GM23338 (cell line): ENCODE measurements around the gene SNRNP48. TPM values are rescaled to one million over a fixed set of nuclear protein-coding genes. Genes with fewer than 3 reads are reported as not detected.

Experiments used
- ATAC-seq: fragments of 200-7000 bp; cut with Tn5 transposase; 3 replicates; pipeline ENCODE4 v1.9.1; 2020
- DNase-seq: peaks from one replicate; pipeline ENCODE4 v3.0.0-alpha.2; 2015; ENCODE audit warnings: low spot score
- H2AFZ ChIP-seq: fragments of 200-600 bp; sonication (generic); 2 replicates; pipeline ENCODE4 v1.8.0; 2016; ENCODE audit warnings: antibody characterized with exemption, mild to moderate bottlenecking, moderate library complexity
- H3F3A ChIP-seq: fragments of 200-600 bp; sonication (generic); replicated peaks from 2 replicates; pipeline ENCODE4 v1.8.0; 2017; ENCODE audit warnings: antibody characterized with exemption, mixed run types, low read depth
- H3K27ac ChIP-seq: fragments of 200-600 bp; sonication (generic); 2 replicates; pipeline ENCODE4 v1.6.1; 2016; ENCODE audit warnings: low read depth
- H3K27me3 ChIP-seq: fragments of 200-600 bp; sonication (generic); 2 replicates; pipeline ENCODE4 v1.8.0; 2016; ENCODE audit warnings: mild to moderate bottlenecking, mixed run types, moderate library complexity; ENCODE audit not compliant: insufficient read depth
- H3K36me3 ChIP-seq: fragments of 200-600 bp; sonication (generic); 2 replicates; pipeline ENCODE4 v1.8.0; 2016; ENCODE audit warnings: mild to moderate bottlenecking; ENCODE audit not compliant: insufficient read depth
- H3K4me1 ChIP-seq: fragments of 200-600 bp; sonication (generic); 2 replicates; pipeline ENCODE4 v1.8.0; 2016; ENCODE audit warnings: mild to moderate bottlenecking, moderate library complexity; ENCODE audit not compliant: insufficient read depth
- H3K4me2 ChIP-seq: fragments of 200-600 bp; sonication (generic); 2 replicates; pipeline ENCODE4 v1.7.1; 2017; ENCODE audit warnings: mixed run types
- H3K4me3 ChIP-seq: fragments of 200-600 bp; sonication (generic); 2 replicates; pipeline ENCODE4 v1.6.1; 2016; ENCODE audit warnings: mixed run types
- H3K79me2 ChIP-seq: fragments of 200-600 bp; sonication (generic); replicated peaks from 2 replicates; pipeline ENCODE4 v1.8.0; 2017; ENCODE audit warnings: mild to moderate bottlenecking; ENCODE audit not compliant: insufficient read depth
- H3K9me2 ChIP-seq: fragments of 200-600 bp; sonication (generic); 2 replicates; pipeline ENCODE4 v1.8.0; 2017; ENCODE audit not compliant: insufficient read depth
- H4K20me1 ChIP-seq: fragments of 200-600 bp; sonication (generic); replicated peaks from 2 replicates; pipeline ENCODE4 v1.8.0; 2017; ENCODE audit warnings: mild to moderate bottlenecking; ENCODE audit not compliant: insufficient read depth
- H3K27ac Mint-ChIP-seq: 2 replicates; pipeline ENCODE4 v1.8.0; 2020; ENCODE audit warnings: inconsistent platforms, mild to moderate bottlenecking, moderate library complexity, mixed read lengths
- H3K27me3 Mint-ChIP-seq: 3 replicates; pipeline ENCODE4 v1.8.0; 2022; ENCODE audit warnings: low read depth, mild to moderate bottlenecking, moderate library complexity, mixed read lengths, inconsistent platforms; ENCODE audit not compliant: insufficient read depth, poor library complexity
- H3K36me3 Mint-ChIP-seq: 3 replicates; pipeline ENCODE4 v1.8.0; 2021; ENCODE audit warnings: low read depth, mild to moderate bottlenecking, inconsistent platforms, moderate library complexity, mixed read lengths
- H3K4me1 Mint-ChIP-seq: 3 replicates; pipeline ENCODE4 v1.8.0; 2020; ENCODE audit warnings: mild to moderate bottlenecking, inconsistent platforms, mixed read lengths
- H3K4me3 Mint-ChIP-seq: 3 replicates; pipeline ENCODE4 v1.8.0; 2021; ENCODE audit warnings: moderate library complexity, mild to moderate bottlenecking, inconsistent platforms, mixed read lengths
- H3K9me3 Mint-ChIP-seq: 3 replicates; pipeline ENCODE4 v1.8.0; 2020; ENCODE audit warnings: moderate library complexity, mild to moderate bottlenecking, inconsistent platforms, mixed read lengths
- CREB1 ChIP-seq: fragments of 250-450 bp; sonication (Bioruptor Pico); IDR thresholded peaks from 2 replicates; pipeline ENCODE4 v1.5.0; 2020; ENCODE audit warnings: low read depth, mild to moderate bottlenecking, moderate library complexity
- EZH2 ChIP-seq: fragments of 200-600 bp; sonication (generic); IDR thresholded peaks from one replicate; pipeline ENCODE4 v1.8.0; 2017; ENCODE audit warnings: antibody characterized with exemption, mild to moderate bottlenecking, low read depth; ENCODE audit not compliant: unreplicated experiment
- EZH2phosphoT487 ChIP-seq: fragments of 200-600 bp; sonication (generic); IDR thresholded peaks from one replicate; pipeline ENCODE4 v1.8.1; 2018; ENCODE audit warnings: antibody characterized with exemption; ENCODE audit not compliant: unreplicated experiment
- JUNB ChIP-seq: IDR thresholded peaks from one replicate; pipeline ENCODE4 v1.6.1; 2016; ENCODE audit warnings: antibody characterized with exemption; ENCODE audit not compliant: unreplicated experiment
- NANOG ChIP-seq: IDR thresholded peaks from 2 replicates; pipeline ENCODE4 v1.6.1; 2016; ENCODE audit warnings: antibody characterized with exemption, borderline replicate concordance
- POLR2AphosphoS5 ChIP-seq: IDR thresholded peaks from 2 replicates; pipeline ENCODE4 v1.6.1; 2016; ENCODE audit warnings: antibody characterized with exemption, low read depth
- STAT1 ChIP-seq: IDR thresholded peaks from one replicate; pipeline ENCODE4 v1.6.1; 2016; ENCODE audit warnings: antibody characterized with exemption; ENCODE audit not compliant: unreplicated experiment
- ZNF114 ChIP-seq: fragments of 250-450 bp; sonication (Bioruptor Pico); IDR thresholded peaks from 2 replicates; pipeline ENCODE4 v1.5.0; 2020; ENCODE audit warnings: mild to moderate bottlenecking, moderate library complexity
- ZNF331 ChIP-seq: fragments of 250-450 bp; sonication (Bioruptor Pico); IDR thresholded peaks from 2 replicates; pipeline ENCODE4 v1.5.0; 2020; ENCODE audit warnings: low read depth, mild to moderate bottlenecking, moderate library complexity
- polyA plus RNA-seq: library from polyadenylated mRNA; unstranded; fragments of >200 nt; fragmentation: Nextera tagmentation; extraction: Ambion mirVana; gene quantifications from 2 replicates; pipeline ENCODE4 v1.2.1, GENCODE V29; 2016
- total RNA-seq: library from RNA; depleted of rRNA; stranded (reverse); fragments of >200 nt; shearing (Covaris generic); gene quantifications from 2 replicates; pipeline ENCODE4 v1.2.3, GENCODE V29; 2014
- TF ChIP-seq, protein P1 (sequence below): IDR thresholded peaks from 2 replicates; pipeline ENCODE4 v1.6.1; 2016; ENCODE audit warnings: antibody characterized with exemption
- TF ChIP-seq, protein P2 (sequence below): IDR thresholded peaks from one replicate; pipeline ENCODE4 v1.6.1; 2018; ENCODE audit warnings: antibody characterized with exemption; ENCODE audit not compliant: unreplicated experiment
- TF ChIP-seq, protein P3 (sequence below), 2 experiments: fragments of 200-600 bp in 1 of 2; sonication (generic) in 1 of 2; conservative IDR thresholded peaks; 2 replicates each; pipeline versions ENCODE4 v1.5.1 to v1.6.1; 2016 to 2017; ENCODE audit warnings: antibody characterized with exemption in 2 of 2, low read depth in 2 of 2, mild to moderate bottlenecking in 2 of 2, moderate library complexity in 1 of 2
- TF ChIP-seq, protein P4 (sequence below): fragments of 250-450 bp; sonication (Bioruptor Pico); IDR thresholded peaks from 2 replicates; pipeline ENCODE4 v1.5.0; 2020; ENCODE audit warnings: mild to moderate bottlenecking, moderate library complexity

The SNRNP48 gene
- total and polyA plus RNA-seq, 2 experiments from 2014 or later = 17.2 to 23.9 TPM

- TF ChIP-seq POLR2AphosphoS5 = no peak
Measured at GRCh38 chr6:7580537-7580926, 9.5 kb upstream of the SNRNP48 start (continued).

DNA sequence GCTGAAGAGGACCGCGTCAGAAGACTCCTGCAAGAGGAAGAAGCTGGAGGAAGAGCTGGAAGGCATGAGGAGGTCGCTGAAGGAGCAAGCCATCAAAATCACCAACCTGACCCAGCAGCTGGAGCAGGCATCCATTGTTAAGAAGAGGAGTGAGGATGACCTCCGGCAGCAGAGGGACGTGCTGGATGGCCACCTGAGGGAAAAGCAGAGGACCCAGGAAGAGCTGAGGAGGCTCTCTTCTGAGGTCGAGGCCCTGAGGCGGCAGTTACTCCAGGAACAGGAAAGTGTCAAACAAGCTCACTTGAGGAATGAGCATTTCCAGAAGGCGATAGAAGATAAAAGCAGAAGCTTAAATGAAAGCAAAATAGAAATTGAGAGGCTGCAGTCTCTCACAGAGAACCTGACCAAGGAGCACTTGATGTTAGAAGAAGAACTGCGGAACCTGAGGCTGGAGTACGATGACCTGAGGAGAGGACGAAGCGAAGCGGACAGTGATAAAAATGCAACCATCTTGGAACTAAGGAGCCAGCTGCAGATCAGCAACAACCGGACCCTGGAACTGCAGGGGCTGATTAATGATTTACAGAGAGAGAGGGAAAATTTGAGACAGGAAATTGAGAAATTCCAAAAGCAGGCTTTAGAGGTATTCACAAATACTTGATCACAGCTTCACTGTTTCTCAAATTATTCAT is 8.9 kb upstream of the SNRNP48 start:
- Histone ChIP-seq H3F3A (no peaks in the 10 kb centered on the region), H4K20me1 (no peaks in the 10 kb centered on the region; the same call in 1 of the 2 replicates), H3K79me2 (no peaks in the 10 kb centered on the region), H3K9me2 (no peaks in the 10 kb centered on the region), H3K36me3 (peaks cover 9% of the 10 kb centered on the region), H3K4me3 (no peak overlapping the region), H2AFZ (no peak overlapping the region), H3K27ac (no peak overlapping the region), H3K4me1 (no peaks in the 10 kb centered on the region), H3K27me3 (no peaks in the 10 kb centered on the region), H3K4me2 (no peak overlapping the region)
- Mint-ChIP-seq H3K27ac (no peak overlapping the region), H3K9me3 (no peaks in the 10 kb centered on the region), H3K36me3 (peaks cover 38% of the 10 kb centered on the region), H3K4me3 (no peak overlapping the region), H3K4me1 (no peaks in the 10 kb centered on the region), H3K27me3 (no peaks in the 10 kb centered on the region)
- TF ChIP-seq ZNF331 (CRISPR knock-in tag) = no peak
- no peak for TF ChIP-seq ZNF114 (CRISPR knock-in tag)
- TF ChIP-seq EZH2phosphoT487 = no peak
- TF ChIP-seq EZH2 = no peak
- no peak for TF ChIP-seq POLR2AphosphoS5
- no peak for TF ChIP-seq JUNB
- TF ChIP-seq, protein P1, sequence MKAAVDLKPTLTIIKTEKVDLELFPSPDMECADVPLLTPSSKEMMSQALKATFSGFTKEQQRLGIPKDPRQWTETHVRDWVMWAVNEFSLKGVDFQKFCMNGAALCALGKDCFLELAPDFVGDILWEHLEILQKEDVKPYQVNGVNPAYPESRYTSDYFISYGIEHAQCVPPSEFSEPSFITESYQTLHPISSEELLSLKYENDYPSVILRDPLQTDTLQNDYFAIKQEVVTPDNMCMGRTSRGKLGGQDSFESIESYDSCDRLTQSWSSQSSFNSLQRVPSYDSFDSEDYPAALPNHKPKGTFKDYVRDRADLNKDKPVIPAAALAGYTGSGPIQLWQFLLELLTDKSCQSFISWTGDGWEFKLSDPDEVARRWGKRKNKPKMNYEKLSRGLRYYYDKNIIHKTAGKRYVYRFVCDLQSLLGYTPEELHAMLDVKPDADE = no peak
- TF ChIP-seq, protein P2, sequence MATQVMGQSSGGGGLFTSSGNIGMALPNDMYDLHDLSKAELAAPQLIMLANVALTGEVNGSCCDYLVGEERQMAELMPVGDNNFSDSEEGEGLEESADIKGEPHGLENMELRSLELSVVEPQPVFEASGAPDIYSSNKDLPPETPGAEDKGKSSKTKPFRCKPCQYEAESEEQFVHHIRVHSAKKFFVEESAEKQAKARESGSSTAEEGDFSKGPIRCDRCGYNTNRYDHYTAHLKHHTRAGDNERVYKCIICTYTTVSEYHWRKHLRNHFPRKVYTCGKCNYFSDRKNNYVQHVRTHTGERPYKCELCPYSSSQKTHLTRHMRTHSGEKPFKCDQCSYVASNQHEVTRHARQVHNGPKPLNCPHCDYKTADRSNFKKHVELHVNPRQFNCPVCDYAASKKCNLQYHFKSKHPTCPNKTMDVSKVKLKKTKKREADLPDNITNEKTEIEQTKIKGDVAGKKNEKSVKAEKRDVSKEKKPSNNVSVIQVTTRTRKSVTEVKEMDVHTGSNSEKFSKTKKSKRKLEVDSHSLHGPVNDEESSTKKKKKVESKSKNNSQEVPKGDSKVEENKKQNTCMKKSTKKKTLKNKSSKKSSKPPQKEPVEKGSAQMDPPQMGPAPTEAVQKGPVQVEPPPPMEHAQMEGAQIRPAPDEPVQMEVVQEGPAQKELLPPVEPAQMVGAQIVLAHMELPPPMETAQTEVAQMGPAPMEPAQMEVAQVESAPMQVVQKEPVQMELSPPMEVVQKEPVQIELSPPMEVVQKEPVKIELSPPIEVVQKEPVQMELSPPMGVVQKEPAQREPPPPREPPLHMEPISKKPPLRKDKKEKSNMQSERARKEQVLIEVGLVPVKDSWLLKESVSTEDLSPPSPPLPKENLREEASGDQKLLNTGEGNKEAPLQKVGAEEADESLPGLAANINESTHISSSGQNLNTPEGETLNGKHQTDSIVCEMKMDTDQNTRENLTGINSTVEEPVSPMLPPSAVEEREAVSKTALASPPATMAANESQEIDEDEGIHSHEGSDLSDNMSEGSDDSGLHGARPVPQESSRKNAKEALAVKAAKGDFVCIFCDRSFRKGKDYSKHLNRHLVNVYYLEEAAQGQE = no peak
- TF ChIP-seq, protein P3, sequence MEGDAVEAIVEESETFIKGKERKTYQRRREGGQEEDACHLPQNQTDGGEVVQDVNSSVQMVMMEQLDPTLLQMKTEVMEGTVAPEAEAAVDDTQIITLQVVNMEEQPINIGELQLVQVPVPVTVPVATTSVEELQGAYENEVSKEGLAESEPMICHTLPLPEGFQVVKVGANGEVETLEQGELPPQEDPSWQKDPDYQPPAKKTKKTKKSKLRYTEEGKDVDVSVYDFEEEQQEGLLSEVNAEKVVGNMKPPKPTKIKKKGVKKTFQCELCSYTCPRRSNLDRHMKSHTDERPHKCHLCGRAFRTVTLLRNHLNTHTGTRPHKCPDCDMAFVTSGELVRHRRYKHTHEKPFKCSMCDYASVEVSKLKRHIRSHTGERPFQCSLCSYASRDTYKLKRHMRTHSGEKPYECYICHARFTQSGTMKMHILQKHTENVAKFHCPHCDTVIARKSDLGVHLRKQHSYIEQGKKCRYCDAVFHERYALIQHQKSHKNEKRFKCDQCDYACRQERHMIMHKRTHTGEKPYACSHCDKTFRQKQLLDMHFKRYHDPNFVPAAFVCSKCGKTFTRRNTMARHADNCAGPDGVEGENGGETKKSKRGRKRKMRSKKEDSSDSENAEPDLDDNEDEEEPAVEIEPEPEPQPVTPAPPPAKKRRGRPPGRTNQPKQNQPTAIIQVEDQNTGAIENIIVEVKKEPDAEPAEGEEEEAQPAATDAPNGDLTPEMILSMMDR (conservative IDR thresholded peaks at IDR 0.05; ENCODE audit: low read depth in 2 of 2) = no peak
- TF ChIP-seq STAT1 = no peak
- no peak for TF ChIP-seq CREB1 (CRISPR knock-in tag)
- TF ChIP-seq, protein P4, sequence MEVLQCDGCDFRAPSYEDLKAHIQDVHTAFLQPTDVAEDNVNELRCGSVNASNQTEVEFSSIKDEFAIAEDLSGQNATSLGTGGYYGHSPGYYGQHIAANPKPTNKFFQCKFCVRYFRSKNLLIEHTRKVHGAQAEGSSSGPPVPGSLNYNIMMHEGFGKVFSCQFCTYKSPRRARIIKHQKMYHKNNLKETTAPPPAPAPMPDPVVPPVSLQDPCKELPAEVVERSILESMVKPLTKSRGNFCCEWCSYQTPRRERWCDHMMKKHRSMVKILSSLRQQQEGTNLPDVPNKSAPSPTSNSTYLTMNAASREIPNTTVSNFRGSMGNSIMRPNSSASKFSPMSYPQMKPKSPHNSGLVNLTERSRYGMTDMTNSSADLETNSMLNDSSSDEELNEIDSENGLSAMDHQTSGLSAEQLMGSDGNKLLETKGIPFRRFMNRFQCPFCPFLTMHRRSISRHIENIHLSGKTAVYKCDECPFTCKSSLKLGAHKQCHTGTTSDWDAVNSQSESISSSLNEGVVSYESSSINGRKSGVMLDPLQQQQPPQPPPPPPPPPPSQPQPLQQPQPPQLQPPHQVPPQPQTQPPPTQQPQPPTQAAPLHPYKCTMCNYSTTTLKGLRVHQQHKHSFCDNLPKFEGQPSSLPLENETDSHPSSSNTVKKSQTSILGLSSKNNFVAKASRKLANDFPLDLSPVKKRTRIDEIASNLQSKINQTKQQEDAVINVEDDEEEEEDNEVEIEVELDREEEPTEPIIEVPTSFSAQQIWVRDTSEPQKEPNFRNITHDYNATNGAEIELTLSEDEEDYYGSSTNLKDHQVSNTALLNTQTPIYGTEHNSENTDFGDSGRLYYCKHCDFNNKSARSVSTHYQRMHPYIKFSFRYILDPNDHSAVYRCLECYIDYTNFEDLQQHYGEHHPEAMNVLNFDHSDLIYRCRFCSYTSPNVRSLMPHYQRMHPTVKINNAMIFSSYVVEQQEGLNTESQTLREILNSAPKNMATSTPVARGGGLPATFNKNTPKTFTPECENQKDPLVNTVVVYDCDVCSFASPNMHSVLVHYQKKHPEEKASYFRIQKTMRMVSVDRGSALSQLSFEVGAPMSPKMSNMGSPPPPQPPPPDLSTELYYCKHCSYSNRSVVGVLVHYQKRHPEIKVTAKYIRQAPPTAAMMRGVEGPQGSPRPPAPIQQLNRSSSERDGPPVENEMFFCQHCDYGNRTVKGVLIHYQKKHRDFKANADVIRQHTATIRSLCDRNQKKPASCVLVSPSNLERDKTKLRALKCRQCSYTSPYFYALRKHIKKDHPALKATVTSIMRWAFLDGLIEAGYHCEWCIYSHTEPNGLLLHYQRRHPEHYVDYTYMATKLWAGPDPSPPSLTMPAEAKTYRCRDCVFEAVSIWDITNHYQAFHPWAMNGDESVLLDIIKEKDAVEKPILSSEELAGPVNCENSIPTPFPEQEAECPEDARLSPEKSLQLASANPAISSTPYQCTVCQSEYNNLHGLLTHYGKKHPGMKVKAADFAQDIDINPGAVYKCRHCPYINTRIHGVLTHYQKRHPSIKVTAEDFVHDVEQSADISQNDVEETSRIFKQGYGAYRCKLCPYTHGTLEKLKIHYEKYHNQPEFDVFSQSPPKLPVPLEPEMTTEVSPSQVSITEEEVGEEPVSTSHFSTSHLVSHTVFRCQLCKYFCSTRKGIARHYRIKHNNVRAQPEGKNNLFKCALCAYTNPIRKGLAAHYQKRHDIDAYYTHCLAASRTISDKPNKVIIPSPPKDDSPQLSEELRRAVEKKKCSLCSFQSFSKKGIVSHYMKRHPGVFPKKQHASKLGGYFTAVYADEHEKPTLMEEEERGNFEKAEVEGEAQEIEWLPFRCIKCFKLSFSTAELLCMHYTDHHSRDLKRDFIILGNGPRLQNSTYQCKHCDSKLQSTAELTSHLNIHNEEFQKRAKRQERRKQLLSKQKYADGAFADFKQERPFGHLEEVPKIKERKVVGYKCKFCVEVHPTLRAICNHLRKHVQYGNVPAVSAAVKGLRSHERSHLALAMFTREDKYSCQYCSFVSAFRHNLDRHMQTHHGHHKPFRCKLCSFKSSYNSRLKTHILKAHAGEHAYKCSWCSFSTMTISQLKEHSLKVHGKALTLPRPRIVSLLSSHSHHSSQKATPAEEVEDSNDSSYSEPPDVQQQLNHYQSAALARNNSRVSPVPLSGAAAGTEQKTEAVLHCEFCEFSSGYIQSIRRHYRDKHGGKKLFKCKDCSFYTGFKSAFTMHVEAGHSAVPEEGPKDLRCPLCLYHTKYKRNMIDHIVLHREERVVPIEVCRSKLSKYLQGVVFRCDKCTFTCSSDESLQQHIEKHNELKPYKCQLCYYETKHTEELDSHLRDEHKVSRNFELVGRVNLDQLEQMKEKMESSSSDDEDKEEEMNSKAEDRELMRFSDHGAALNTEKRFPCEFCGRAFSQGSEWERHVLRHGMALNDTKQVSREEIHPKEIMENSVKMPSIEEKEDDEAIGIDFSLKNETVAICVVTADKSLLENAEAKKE (CRISPR knock-in tag) = no peak
- TF ChIP-seq NANOG = no peak
- ATAC-seq = no peak
- no peak for DNase-seq
